Fibroblast of pulmonary artery (primary cell): Measurements from ENCODE around the gene WDR31.
"Not testable (repeated sequence)": the region's sequence is repeated elsewhere in the genome, so short reads cannot be mapped to it uniquely, and the experiment has no call there.

Experiments used
- DNase-seq: peaks from one replicate; pipeline ENCODE4 v3.0.0-alpha.2; 2010; ENCODE audit warnings: low read depth
- H3K4me3 ChIP-seq: replicated peaks from 2 replicates; pipeline ENCODE4 v1.5.1; 2011; ENCODE audit warnings: low read depth, mild to moderate bottlenecking, control low read depth, low read length, moderate library complexity
- TF ChIP-seq, protein P1 (sequence below): IDR thresholded peaks from 2 replicates; pipeline ENCODE4 v1.5.1; 2011; ENCODE audit warnings: mild to moderate bottlenecking, control low read depth, low read length, inconsistent platforms; ENCODE audit errors: missing control alignments

WDR31 gene

GRCh38 chr9:113302792-113303418, 37.2 kb downstream of the WDR31 start, which contains the start of gene RNF183:
RNF183 (minus strand) TSS chr9:113303376; CDS start chr9:113298184, 5,192 bp downstream.
- DNase-seq = no peak
- H3K4me3 ChIP-seq = no peak within 1 kb of the TSS
- TF ChIP-seq, protein P1, sequence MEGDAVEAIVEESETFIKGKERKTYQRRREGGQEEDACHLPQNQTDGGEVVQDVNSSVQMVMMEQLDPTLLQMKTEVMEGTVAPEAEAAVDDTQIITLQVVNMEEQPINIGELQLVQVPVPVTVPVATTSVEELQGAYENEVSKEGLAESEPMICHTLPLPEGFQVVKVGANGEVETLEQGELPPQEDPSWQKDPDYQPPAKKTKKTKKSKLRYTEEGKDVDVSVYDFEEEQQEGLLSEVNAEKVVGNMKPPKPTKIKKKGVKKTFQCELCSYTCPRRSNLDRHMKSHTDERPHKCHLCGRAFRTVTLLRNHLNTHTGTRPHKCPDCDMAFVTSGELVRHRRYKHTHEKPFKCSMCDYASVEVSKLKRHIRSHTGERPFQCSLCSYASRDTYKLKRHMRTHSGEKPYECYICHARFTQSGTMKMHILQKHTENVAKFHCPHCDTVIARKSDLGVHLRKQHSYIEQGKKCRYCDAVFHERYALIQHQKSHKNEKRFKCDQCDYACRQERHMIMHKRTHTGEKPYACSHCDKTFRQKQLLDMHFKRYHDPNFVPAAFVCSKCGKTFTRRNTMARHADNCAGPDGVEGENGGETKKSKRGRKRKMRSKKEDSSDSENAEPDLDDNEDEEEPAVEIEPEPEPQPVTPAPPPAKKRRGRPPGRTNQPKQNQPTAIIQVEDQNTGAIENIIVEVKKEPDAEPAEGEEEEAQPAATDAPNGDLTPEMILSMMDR = no peak

DNA sequence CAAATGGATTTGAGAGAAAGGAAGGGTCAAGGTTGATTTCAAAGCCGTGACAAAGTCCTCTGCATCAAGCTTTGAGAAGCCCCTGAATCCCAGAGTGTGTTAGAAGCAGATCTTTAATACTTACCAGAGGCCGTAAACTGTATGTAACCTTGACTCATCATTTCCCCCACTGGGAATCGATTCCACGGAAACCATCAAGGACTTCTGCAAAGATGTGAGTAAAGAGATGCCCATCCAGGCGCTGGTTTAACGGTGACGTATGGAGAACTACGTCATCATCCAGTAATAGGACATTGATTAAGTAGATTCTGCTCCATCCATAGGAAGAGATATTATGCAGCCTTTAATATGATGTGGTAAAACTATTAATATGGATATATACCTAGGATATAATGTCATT, 38.5 kb downstream of the WDR31 start:
- TF ChIP-seq, protein P1 = no peak
- no peak for DNase-seq

DNA sequence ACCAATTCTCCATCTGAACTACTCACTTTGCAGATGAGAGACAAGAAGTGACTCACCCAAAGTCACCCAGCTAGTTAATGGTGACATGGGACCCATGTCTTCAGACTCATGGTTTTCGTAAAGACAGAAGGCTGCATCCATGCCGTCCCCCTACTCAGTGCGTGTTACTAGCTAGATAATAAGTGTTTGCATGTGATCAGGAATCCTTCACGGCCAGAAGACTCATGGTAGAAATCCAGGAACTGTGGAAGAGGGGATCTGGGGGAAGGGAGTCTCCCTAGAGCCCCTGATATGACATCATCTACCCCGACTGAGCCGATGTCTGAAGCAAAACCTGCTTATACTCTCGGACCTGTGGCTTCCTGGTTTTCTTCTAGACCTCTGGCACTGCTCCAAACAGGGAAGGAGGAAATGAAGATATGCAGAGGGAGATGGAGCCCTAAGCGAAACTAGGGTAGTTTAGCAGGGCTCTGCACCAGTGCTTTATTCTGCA, 40.2 kb downstream of the WDR31 start:
- peak; percentile 58 for DNase-seq
- TF ChIP-seq, protein P1 = no peak
- H3K4me3 ChIP-seq = no peak overlapping the region

More for the DNA sequence above, 38.5 kb downstream of the WDR31 start:
- no peak overlapping the region for H3K4me3 ChIP-seq

GRCh38 chr9:113298924-113299770, 40.9 kb downstream of the WDR31 start:
- TF ChIP-seq, protein P1 = no peak
- DNase-seq = no peak
- H3K4me3 ChIP-seq = no peak overlapping the region

DNA sequence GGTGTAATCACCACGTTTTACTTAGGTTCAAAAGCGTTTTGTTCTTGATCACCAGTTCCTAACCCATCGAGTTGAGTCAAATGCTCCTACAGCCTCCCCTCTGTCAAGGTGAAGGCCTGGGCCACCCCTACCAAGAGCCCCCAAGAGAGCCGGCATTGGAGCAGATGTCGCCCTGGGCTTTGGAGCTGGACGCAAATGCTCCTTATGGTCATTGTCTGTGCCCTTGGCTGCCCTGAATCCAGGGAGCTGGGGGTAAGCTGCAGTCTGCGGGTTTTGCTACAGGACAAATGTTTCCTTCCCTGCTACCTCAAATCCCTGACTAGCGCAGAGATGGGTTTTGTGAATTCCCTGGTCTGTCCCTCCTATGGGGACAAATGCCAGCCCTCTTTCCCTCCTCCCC, 41.8 kb downstream of the WDR31 start:
- TF ChIP-seq, protein P1 = no peak
- DNase-seq = no peak
- no peak overlapping the region for H3K4me3 ChIP-seq

DNA sequence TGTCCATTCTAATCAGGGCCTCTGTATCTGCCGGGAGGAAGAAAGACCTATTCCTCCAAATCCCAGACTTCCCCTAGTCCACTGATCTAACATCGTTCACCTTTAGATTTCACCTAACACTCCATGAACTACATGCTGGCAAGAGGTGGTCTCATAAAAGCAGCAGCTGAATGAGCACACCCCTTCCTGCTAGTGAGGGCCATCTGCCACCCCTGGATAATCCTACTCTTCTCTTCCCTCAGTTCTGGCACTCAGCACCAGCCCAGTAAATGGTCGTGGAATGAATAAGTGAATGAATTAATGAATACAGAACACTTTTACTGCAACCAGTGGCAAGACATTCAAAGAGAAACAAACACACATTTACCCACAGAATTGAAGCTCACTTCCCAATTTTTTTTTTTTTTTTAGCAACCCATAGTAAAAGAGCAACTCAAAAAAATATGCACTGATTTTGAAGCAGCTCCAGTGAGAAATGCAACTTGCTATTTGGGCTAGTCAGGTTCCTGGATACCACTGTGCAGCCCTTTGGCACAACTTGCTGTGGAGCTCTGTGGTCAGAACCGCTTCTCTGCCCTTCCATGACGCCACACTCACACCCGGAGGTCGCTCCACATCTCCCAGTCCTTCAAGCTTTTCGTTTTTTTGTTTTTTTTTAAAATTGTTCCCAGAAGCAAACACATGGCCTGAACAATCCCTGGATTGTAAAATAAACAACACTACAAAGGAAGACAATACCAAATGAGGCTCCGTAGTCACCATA, 43.1 kb downstream of the WDR31 start:
- H3K4me3 ChIP-seq = no peak overlapping the region
- no peak for DNase-seq
- TF ChIP-seq, protein P1 = no peak

- not testable (repeated sequence) for DNase-seq, H3K4me3 ChIP-seq
These were observed 43.8 kb downstream of the WDR31 start for GRCh38 chr9:113296247-113296646.
